Gastrocnemius medialis (tissue), 4 donors: ENCODE measurements around the gene TMEM63C. TPM values are rescaled to one million over a fixed set of nuclear protein-coding genes. Genes with fewer than 3 reads are reported as not detected.

Source experiments
- ATAC-seq, 2 donors: fragments of 150-250 bp; one replicate each; pipeline ENCODE4 v1.9.1; 2016
- DNase-seq, 2 donors: peaks; one replicate each; pipeline ENCODE4 v3.0.0-alpha.2; 2019
- H3K27ac ChIP-seq, 4 donors: fragments of 200-600 bp; sonication (generic); 1 replicate in 1 of 4; 2 replicates in 3 of 4; pipeline ENCODE4 v1.5.1; 2016 to 2018; ENCODE audit warnings: mild to moderate bottlenecking in 2 of 4, moderate library complexity in 1 of 4
- H3K27me3 ChIP-seq, 3 donors: fragments of 200-600 bp; sonication (generic) in 2 of 3; 1 replicate in 1 of 3; 2 replicates in 2 of 3; pipeline versions ENCODE4 v1.5.1 to v1.6.0; 2016 to 2019; ENCODE audit warnings: mild to moderate bottlenecking in 1 of 3, moderate library complexity in 1 of 3
- H3K36me3 ChIP-seq, 2 donors: fragments of 200-600 bp; sonication (generic) in 1 of 2; one replicate each; pipeline ENCODE4 v1.5.1; 2017 to 2018
- H3K4me1 ChIP-seq, 2 donors: fragments of 200-600 bp; sonication (generic) in 1 of 2; one replicate each; pipeline ENCODE4 v1.5.1; 2016 to 2017; ENCODE audit warnings: mild to moderate bottlenecking in 2 of 2
- H3K4me3 ChIP-seq, 4 donors: fragments of 200-600 bp; sonication (generic) in 3 of 4; 1 replicate in 1 of 4; 2 replicates in 3 of 4; pipeline ENCODE4 v1.5.1; 2016 to 2019; ENCODE audit warnings: mild to moderate bottlenecking in 2 of 4
- H3K9me3 ChIP-seq, 3 donors: fragments of 200-600 bp; sonication (generic) in 2 of 3; 1 replicate in 1 of 3; 2 replicates in 2 of 3; pipeline ENCODE4 v1.5.1; 2016 to 2019
- POLR2A ChIP-seq, 2 donors: fragments of 450-650 bp; IDR thresholded peaks; one replicate each; pipeline ENCODE4 v1.6.1; 2017; ENCODE audit warnings: antibody characterized with exemption in 2 of 2, mild to moderate bottlenecking in 2 of 2, moderate library complexity in 2 of 2
- in situ Hi-C, 4 donors: fragments of 200-750 bp; cut with MboI; loops; one replicate each; pipeline versions ENCODE4 v1.15.0 to v1.8.0; 2017; ENCODE audit warnings: low sequenced_read_pairs in 4 of 4
- intact Hi-C: fragments of 100-400 bp; cut with DNase I; formaldehyde crosslinking; loops from one replicate; pipeline ENCODE4 v1.15.1; 2023; ENCODE audit warnings: low total_unique reads
- total RNA-seq, 4 donors: library from RNA; depleted of rRNA; stranded (reverse); fragments of >200 nt; gene quantifications; one replicate each; pipeline versions ENCODE4 v1.1.0 to v1.2.3, GENCODE V29; 2016
- TF ChIP-seq, protein P1 (sequence below), 5 experiments: fragments of 450-650 bp in 3 of 5; fragments of 200-600 bp in 2 of 5; sonication (generic) in 2 of 5; IDR thresholded peaks in 4 of 5; conservative IDR thresholded peaks in 1 of 5; 1 replicate in 4 of 5; 2 replicates in 1 of 5; pipeline ENCODE4 v1.5.1; 2016 to 2019; ENCODE audit warnings: antibody characterized with exemption in 5 of 5, mild to moderate bottlenecking in 3 of 5, moderate library complexity in 3 of 5

The TMEM63C gene
- under 1 TPM in 2 of 4 donors, not detected in 2; 0.05 TPM for total RNA-seq

DNA sequence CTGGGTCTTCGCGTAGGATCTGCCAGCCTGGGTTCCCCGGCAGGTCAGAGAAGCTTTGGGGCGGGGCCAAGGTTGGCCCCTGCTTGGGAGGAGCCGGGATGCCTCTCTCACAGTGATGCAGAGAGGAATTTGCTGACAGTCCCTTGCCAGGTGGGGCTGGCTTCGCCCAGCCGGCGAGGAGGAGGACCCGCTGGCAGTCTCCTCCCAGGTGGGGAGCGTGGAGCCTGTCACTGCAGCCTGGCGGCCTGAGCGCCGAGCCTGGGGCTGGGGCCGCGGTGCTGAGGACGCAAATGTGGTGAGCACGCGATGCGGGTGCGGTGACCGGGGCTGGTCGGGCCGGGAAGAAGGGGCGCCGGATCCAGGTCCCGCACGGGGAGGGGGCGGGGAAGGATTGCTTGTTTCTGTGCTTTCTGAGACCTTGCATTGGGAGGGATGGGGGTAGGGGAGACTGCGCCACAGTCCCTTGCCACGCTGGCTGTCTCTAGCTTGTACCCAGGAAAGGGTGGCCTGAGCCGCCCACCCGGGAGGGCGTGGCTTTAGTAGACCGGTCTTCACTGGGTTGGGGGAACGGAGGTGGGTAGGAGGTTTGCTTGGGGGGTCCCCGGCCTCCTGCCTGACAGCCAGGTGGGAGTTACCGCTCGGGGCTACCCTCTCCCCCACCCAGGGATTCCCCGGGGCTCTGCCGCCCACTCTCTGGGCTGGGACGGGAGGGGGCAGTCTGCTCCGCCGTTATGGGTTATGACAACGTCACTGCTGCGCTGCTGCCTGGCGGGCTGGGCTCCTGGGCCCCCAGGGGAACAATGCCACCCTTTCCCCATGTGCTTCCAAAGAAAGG is at the start of gene TMEM63C:
Gene TMEM63C, plus strand, starts transcription at position 196 of the 835 bp plus-strand sequence. CDS start 37,016 bp downstream, outside the sequence.
- in situ Hi-C loops (no loop called here), intact Hi-C loops (no loop called here)
- no peaks in the 10 kb centered on the region for H3K4me1 ChIP-seq
- H3K27me3 ChIP-seq: peaks cover 29 to 33% (median 33%) of the 10 kb centered on the region in 3 donors
- H3K36me3 ChIP-seq: no peaks in the 10 kb centered on the region
- DNase-seq: no peak
- peak within 1 kb of the TSS in 2 of 4 donors; percentile 24 to 31 for H3K4me3 ChIP-seq
- ATAC-seq: no peak
- TF ChIP-seq, protein P1, sequence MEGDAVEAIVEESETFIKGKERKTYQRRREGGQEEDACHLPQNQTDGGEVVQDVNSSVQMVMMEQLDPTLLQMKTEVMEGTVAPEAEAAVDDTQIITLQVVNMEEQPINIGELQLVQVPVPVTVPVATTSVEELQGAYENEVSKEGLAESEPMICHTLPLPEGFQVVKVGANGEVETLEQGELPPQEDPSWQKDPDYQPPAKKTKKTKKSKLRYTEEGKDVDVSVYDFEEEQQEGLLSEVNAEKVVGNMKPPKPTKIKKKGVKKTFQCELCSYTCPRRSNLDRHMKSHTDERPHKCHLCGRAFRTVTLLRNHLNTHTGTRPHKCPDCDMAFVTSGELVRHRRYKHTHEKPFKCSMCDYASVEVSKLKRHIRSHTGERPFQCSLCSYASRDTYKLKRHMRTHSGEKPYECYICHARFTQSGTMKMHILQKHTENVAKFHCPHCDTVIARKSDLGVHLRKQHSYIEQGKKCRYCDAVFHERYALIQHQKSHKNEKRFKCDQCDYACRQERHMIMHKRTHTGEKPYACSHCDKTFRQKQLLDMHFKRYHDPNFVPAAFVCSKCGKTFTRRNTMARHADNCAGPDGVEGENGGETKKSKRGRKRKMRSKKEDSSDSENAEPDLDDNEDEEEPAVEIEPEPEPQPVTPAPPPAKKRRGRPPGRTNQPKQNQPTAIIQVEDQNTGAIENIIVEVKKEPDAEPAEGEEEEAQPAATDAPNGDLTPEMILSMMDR (IDR thresholded peaks at IDR 0.05 in 4 of 5, conservative IDR thresholded peaks at IDR 0.05 in 1 of 5): no peak
- no peak for TF ChIP-seq POLR2A (IDR thresholded peaks at IDR 0.05)
- H3K27ac ChIP-seq: no peak within 1 kb of the TSS
- no peaks in the 10 kb centered on the region for H3K9me3 ChIP-seq

DNA sequence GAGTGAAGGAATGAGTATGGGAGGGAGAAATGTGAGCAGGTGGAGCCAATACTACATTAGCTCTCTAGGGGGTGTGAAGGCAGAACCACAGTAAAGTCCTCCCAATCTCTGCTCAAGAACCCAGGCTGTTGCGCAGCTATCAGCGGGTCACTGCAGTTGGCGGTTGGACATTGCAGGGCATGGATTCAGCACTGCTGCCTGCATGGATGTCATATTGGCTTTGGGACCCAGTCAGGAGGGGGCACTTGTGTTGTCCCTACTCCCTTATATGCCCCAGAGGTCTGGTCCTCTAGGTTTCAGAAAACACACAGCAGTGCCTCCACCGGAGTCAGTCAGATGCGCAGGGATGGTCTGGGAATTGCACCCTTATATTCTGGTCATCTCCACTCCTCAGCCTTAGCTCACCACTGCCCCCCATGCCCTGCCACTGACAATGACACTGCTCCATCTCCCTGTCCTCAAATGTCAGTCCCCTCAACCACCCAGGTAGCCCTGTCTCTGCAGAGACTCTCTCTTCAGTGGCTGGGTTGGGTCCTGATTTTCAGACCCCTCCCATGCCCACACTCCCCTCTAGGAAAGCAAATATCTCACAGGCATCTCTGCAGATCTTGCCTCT is 49.6 kb upstream of the TMEM63C start:
- H3K27ac ChIP-seq: no peak overlapping the region
- no peak for TF ChIP-seq POLR2A (IDR thresholded peaks at IDR 0.05)
- TF ChIP-seq, protein P1 (IDR thresholded peaks at IDR 0.05 in 4 of 5, conservative IDR thresholded peaks at IDR 0.05 in 1 of 5): no peak
- H3K9me3 ChIP-seq: no peaks in the 10 kb centered on the region
- H3K27me3 ChIP-seq: peaks cover 7 to 10% (median 8%) of the 10 kb centered on the region in 3 donors
- in situ Hi-C loops (no loop called here), intact Hi-C loops (no loop called here)
- no peaks in the 10 kb centered on the region for H3K36me3 ChIP-seq
- ATAC-seq (no peak), DNase-seq (no peak)
- no peaks in the 10 kb centered on the region for H3K4me1 ChIP-seq
- H3K4me3 ChIP-seq: no peak overlapping the region

GRCh38 chr14:77133720-77134338 is 47.8 kb upstream of the TMEM63C start:
- Histone ChIP-seq H3K4me3 (no peak overlapping the region), H3K36me3 (no peaks in the 10 kb centered on the region), H3K9me3 (no peaks in the 10 kb centered on the region), H3K4me1 (no peaks in the 10 kb centered on the region), H3K27ac (no peak overlapping the region), H3K27me3 (peaks cover 24 to 26% (median 25%) of the 10 kb centered on the region in 3 donors)
- in situ Hi-C loops: no loop called here
- TF ChIP-seq, protein P1 (IDR thresholded peaks at IDR 0.05 in 4 of 5, conservative IDR thresholded peaks at IDR 0.05 in 1 of 5): no peak
- no peak for TF ChIP-seq POLR2A (IDR thresholded peaks at IDR 0.05)
- DNase-seq (no peak), ATAC-seq (no peak)
- intact Hi-C loops: no loop called here

DNA sequence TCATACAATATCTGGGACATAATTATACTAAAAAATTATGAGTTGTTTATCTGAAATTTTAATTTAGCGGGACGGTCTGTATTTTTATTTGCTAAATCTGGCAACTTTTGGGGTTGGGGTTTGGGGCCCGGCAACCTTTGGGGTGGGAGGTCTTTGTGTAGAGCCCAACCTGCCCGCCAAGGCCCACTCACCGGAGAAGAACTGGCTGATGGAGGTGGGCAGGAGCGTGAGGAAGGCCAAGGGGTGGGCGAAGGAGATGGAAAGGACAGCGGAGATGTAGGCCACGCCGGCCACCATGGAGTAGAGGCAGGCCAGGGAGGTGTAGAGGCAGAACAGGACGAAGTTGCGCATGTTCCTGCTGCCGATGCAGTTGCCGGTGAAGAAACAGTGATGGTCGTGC is 42.6 kb upstream of the TMEM63C start:
- intact Hi-C loops: loop anchor here (5.0 kb wide), 1 partner anchor 163 kb away; no protein-coding TSS in a partner anchor
- TF ChIP-seq, protein P1 (IDR thresholded peaks at IDR 0.05 in 4 of 5, conservative IDR thresholded peaks at IDR 0.05 in 1 of 5): no peak
- no peak for TF ChIP-seq POLR2A (IDR thresholded peaks at IDR 0.05)
- in situ Hi-C loops: no loop called here
- Histone ChIP-seq H3K27ac (no peak overlapping the region), H3K4me1 (peaks cover 10 to 23% of the 10 kb centered on the region in 2 donors), H3K9me3 (no peaks in the 10 kb centered on the region), H3K4me3 (no peak overlapping the region), H3K36me3 (no peaks in the 10 kb centered on the region), H3K27me3 (peaks cover 52 to 65% (median 62%) of the 10 kb centered on the region in 3 donors)
- DNase-seq (no peak), ATAC-seq (no peak)
